ENCODE measurements around the gene NAE1.

GRCh38 chr16:66798161-66798560, 32.6 kb downstream of the NAE1 start:
- TF ChIP-seq CTCF (conservative IDR thresholded peaks at IDR 0.05 in 1 of 2, IDR thresholded peaks at IDR 0.05 in 1 of 2; ENCODE audit: extremely low read depth in 1 of 2, insufficient read depth in 1 of 2, low read depth in 1 of 2, low read length in 2 of 2) (no peak), EZH2 (IDR thresholded peaks at IDR 0.05; ENCODE audit: borderline replicate concordance, low read length) (no peak)

Measured in mammary epithelial cell (primary cell).